GM21717 (cell line): ENCODE data around the gene ZBED2.
A peak's percentile ranks its signal among the peaks of the same experiment; 100 is the strongest.

Experiments used
- ATAC-seq: cut with Tn5 transposase; IDR thresholded peaks from one replicate; pipeline ENCODE4 v1.9.1; 2021; ENCODE audit warnings: mild to moderate bottlenecking, moderate library complexity; ENCODE audit not compliant: unreplicated experiment

The ZBED2 gene

DNA sequence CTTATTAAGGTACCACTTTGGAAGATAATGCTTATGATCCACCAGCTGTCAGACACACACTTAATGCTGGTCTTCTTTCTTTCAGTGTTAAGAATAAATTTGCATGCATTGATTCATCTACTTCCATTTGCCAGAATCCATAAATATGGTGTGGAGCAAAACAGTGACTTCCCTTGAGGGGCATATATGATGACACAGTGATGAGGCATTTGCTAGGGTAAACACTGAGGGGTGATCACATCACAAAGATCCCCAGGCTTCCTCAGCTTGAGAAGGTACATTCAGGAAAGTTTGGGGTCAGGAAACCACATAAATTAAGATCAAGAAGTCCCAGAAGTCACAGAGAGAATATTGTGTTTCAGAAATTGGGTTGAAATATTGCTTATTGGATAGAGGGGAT, 9.9 kb upstream of the ZBED2 start:
- ATAC-seq: no peak

DNA sequence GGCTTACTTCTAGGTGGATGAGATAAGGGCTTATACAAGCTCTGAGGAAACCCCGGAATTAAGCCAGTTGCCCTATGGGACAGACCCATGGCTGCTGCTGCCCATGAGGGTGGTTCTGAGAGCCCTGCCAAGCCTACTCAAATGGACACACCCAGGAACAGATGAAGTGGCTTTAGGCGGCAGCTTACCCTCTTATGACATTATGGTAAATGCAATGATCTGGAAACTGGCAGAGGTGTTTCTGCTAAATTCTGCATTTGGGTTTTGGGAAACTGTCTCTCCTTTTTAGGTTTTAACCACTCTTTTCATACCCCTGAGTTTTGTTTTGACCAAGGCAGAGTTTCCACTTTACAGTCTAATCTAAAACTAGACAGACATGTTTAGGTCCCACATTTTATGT, 9.0 kb upstream of the ZBED2 start:
- peak; percentile 54 for ATAC-seq

DNA sequence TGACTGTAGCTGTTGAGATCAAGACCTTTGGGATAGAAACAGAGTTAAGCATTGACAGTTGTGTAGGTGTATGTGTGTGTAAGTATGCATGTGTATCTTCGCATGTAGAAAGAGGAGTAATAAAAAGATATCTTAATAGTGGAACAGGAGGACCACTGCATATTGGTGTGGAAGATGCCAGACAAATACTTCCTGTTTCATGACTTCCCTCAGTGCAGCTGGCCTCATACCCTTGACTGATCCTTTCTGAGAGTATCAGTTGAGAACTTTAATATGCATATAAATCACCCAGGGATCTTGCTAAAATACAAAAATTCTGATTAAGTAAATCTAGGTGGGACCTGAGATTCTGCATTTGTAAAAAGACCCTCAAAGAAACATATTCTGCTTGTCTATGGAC, 8.5 kb upstream of the ZBED2 start:
- ATAC-seq: no peak

DNA sequence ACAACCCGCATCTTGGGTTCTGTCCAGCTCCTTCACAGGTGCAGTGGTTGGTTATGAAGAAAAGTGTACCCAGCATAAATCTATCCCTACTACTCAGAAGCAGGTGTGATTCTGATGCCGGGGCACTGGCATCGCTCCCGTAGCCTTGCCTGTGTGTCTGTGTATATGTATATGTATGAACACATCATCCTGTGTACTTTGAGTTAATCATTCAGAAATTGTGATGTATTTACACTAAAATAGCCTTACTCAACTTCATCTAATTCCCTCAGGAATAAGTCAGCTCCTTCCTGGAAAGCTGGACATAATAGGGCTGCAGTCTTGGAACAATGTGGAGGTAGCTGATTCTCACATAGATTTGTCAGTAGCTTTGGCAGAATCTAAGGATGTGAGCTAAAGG, 6.7 kb upstream of the ZBED2 start:
- ATAC-seq: no peak

GRCh38 chr3:111598552-111598951, 3.4 kb upstream of the ZBED2 start:
- no peak for ATAC-seq

GRCh38 chr3:111598139-111598538, 3.0 kb upstream of the ZBED2 start:
- ATAC-seq: no peak

DNA sequence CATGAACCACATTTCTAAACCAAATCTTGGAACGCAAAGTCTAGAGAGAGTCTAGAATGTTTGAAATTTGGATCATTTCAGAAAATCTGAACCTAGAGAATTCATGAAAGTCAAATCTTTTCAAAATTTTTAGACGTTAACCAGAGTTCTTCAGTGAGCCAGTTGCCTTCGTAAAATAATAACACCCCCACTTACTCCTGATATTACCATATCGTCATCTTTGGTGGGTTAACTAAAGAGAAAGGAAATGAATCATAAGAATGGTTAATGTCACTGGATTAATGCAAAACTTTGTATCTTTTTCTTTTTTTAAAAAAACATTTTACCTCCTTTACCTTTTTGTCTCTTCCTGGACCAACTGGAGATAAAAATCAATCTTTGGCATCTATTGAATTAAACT, 1.2 kb upstream of the ZBED2 start:
- ATAC-seq: no peak

DNA sequence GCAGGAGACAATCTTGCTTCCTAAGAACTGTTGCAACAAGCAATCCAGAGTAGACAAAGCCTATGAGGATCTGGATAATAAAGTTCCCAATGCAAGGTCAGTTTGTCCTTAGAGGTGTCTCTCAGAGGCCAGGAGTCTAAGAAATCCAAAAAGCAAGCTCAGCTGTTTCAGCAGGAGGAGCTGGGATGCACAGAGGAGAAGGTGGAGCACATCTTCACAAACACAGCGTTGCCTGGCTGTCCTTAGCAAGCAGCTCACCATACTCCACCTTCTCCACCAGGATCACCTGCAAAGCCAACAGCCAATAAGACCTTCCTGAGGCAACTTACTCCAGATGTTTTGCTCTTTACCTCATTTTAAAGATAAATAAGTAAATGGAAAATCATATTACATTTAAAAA, 365 bp downstream of the ZBED2 start:
- peak; percentile 23 for ATAC-seq

- ATAC-seq: peak; percentile 60
Measured at GRCh38 chr3:111594205-111594604, 941 bp downstream of the ZBED2 start.

GRCh38 chr3:111593666-111594065, 1.5 kb downstream of the ZBED2 start:
- no peak for ATAC-seq

DNA sequence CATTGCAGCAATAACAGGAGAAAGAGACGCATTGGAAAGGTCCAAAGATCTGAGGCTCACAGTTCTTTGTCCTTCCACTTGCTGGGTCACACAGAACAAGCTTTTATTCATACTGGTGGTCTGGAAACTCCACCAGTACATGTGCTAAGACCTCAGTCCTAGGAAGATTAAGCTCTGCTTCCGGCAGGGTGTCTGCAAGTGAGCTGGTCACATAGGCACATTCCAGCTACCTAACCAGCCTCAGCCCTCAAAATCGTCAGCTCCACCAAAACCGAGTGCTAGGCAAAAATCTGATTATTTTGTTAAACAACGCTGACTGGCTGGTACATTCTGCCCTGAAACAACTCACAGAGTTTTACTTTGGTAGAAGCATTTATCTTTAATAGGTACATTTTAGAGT, 2.2 kb downstream of the ZBED2 start:
- no peak for ATAC-seq

DNA sequence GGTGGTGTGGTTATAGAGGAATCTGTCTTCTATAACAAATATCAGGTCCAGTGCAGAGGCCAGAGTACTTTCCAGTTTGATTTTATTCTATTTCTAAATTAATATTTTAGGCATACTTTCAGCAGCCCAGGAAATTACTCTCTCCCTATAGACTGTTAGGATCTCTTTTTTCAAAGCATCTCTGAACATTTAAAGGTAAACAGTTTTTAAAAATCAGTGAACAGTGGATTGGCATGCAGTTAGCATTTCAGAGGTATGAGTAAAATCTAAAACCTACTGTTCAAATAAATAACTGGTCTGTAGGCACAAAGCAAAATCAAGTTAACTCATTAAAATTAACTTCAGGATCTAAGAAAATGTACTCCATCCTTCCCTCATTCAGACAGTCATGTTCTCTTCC, 3.0 kb downstream of the ZBED2 start:
- no peak for ATAC-seq

GRCh38 chr3:111591555-111591954, 3.6 kb downstream of the ZBED2 start:
- ATAC-seq: no peak

- ATAC-seq: no peak
Measured at GRCh38 chr3:111590143-111590491, 5.0 kb downstream of the ZBED2 start.

DNA sequence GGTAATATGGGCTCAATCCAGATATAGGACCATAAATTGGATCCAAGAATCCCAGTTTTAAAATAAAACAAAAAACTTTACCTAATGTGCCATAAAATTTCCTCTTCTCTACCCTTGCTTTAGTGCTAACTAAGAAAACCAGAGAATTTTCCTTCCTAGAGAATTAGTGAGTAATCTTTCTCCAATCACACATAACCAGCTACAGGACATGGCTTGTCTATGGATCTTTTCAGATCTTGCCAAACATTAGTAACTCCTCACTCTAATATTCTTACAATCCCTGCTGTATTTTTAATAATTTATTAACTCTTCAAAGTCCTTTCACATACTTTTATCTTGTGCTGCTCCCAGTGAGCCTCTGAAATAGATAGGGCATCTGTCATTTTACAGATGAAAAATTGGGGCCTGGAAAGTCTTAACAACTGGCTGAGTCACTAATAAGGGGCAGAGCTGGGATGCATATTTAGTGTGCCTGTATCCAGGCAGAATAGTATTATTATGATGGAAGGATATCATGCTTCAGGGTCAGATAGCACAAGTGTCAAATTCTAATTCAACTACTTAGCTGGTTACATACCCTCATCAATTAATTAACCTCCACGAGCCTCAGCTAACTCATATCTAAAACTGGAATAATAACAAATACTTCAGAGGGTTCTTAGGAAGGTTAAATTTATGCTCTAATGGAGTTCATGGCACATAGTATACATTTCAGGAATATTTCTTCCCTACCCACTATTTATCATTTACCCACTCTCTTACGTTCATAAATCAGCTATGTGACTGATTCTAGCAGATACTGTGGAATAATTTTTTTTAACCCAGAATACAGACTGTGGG, 5.6 kb downstream of the ZBED2 start:
- no peak for ATAC-seq

- ATAC-seq: no peak
Measured at GRCh38 chr3:111588527-111588926, 6.6 kb downstream of the ZBED2 start.

DNA sequence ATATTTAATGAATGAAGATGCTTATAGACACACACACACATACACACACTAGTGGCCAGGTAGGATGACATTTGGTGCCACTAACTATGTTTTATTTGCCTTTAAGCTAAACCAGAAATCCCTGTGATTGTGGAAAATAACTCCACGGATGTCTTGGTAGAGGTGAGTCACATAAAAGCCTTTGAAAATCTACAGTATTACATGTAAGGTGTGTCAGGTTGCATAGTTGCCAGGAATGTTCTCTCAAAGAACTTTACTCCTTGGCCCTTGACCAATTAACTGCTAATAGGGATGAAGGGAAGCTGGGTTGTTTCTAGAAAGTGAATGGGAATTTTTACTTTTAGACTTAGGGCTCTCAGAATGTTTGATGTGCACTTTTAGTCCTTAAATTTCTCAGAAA, 9.9 kb downstream of the ZBED2 start:
- no peak for ATAC-seq

GRCh38 chr3:111584744-111585143, 10.4 kb downstream of the ZBED2 start:
- ATAC-seq: no peak

DNA sequence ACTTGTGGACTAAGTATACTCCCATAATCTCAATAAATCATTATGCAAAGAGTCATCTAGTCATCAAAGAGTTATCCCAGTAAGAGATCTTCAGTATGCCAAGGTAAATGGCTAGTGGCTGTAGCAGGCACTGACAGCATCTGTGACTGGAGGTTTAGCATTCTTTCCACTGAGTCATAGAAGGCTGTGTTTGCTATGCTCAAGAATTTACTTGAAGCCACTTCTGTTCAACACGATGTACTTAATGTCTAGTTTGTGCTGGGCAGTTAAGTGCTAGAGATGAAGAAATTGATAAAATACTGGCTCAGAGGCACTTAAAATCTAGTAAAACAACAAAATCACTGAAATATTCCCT, 13.0 kb downstream of the ZBED2 start:
- ATAC-seq: no peak

- no peak for ATAC-seq
Measured at GRCh38 chr3:111581403-111582119, 13.6 kb downstream of the ZBED2 start.

GRCh38 chr3:111579495-111579894, 15.7 kb downstream of the ZBED2 start:
- no peak for ATAC-seq

- ATAC-seq: no peak
Measured at GRCh38 chr3:111578867-111579266, 16.3 kb downstream of the ZBED2 start.
